Activated CD4-positive, alpha-beta memory T cell treated with anti-CD3 and anti-CD28 coated beads for 36 hours (primary cell): ENCODE results near the gene TLE1. TPM values are rescaled to one million over a fixed set of nuclear protein-coding genes. Genes with fewer than 3 reads are reported as not detected.

Source experiments
- CTCF ChIA-PET: fragments of 350-600 bp; sonication (Branson Sonifier 250); formaldehyde crosslinking; loops from one replicate; lab custom pipeline; 2021; ENCODE audit warnings: antibody characterized with exemption, inconsistent platforms; lab: Charles Lee
- POLR2A ChIA-PET: fragments of 350-600 bp; sonication (Branson Sonifier 250); formaldehyde crosslinking; loops from one replicate; lab custom pipeline; 2021; ENCODE audit warnings: antibody characterized with exemption; lab: Charles Lee
- DNase-seq: peaks from one replicate; pipeline ENCODE4 v3.0.0-alpha.2; 2020
- H3K27ac Mint-ChIP-seq: one replicate; pipeline ENCODE4 v1.8.0; 2021; ENCODE audit warnings: mixed read lengths
- H3K27me3 Mint-ChIP-seq: one replicate; pipeline ENCODE4 v1.8.0; 2021; ENCODE audit warnings: mixed read lengths
- H3K36me3 Mint-ChIP-seq: one replicate; pipeline ENCODE4 v1.8.0; 2021; ENCODE audit warnings: mixed read lengths
- H3K4me1 Mint-ChIP-seq: one replicate; pipeline ENCODE4 v1.8.0; 2021; ENCODE audit warnings: low read depth, mixed read lengths
- H3K4me3 Mint-ChIP-seq: one replicate; pipeline ENCODE4 v1.8.0; 2021; ENCODE audit warnings: mild to moderate bottlenecking, mixed read lengths
- H3K9me3 Mint-ChIP-seq: one replicate; pipeline ENCODE4 v1.8.0; 2021; ENCODE audit warnings: mixed read lengths
- intact Hi-C: fragments of 100-400 bp; cut with micrococcal nuclease; formaldehyde crosslinking; loops from one replicate; pipeline ENCODE4 v1.15.1; 2023
- total RNA-seq, 2 experiments: library from RNA; stranded (reverse); gene quantifications; one replicate each; pipeline ENCODE4 v1.2.3, GENCODE V29; 2021

The TLE1 gene
- total RNA-seq, 2 experiments from 2014 or later = 0.17 to 0.22 TPM

- intact Hi-C loops = no loop called here
- DNase-seq = no peak
- peaks cover 5% of the 10 kb centered on the region for H3K9me3 Mint-ChIP-seq
- H3K4me3 Mint-ChIP-seq = no peak overlapping the region
- ChIA-PET POLR2A (no interaction called here), CTCF (no interaction called here)
- no peaks in the 10 kb centered on the region for H3K4me1 Mint-ChIP-seq
- H3K36me3 Mint-ChIP-seq = no peaks in the 10 kb centered on the region
- no peaks in the 10 kb centered on the region for H3K27me3 Mint-ChIP-seq
- no peak overlapping the region for H3K27ac Mint-ChIP-seq
Observed at GRCh38 chr9:81552581-81552991, 136.8 kb downstream of the TLE1 start.

GRCh38 chr9:81550207-81550583 is 139.2 kb downstream of the TLE1 start:
- Mint-ChIP-seq H3K4me1 (no peaks in the 10 kb centered on the region), H3K27ac (no peak overlapping the region), H3K9me3 (peaks cover 5% of the 10 kb centered on the region), H3K4me3 (no peak overlapping the region), H3K27me3 (no peaks in the 10 kb centered on the region), H3K36me3 (no peaks in the 10 kb centered on the region)
- no peak for DNase-seq
- CTCF ChIA-PET = no interaction called here
- POLR2A ChIA-PET = no interaction called here
- intact Hi-C loops = no loop called here

- Mint-ChIP-seq H3K27me3 (no peaks in the 10 kb centered on the region), H3K4me1 (no peaks in the 10 kb centered on the region), H3K4me3 (no peak overlapping the region), H3K27ac (no peak overlapping the region), H3K9me3 (peaks cover 5% of the 10 kb centered on the region), H3K36me3 (no peaks in the 10 kb centered on the region)
- ChIA-PET CTCF (no interaction called here), POLR2A (no interaction called here)
- DNase-seq = no peak
- intact Hi-C loops = no loop called here
Observed at GRCh38 chr9:81549500-81550206, 139.7 kb downstream of the TLE1 start.

- H3K27me3 Mint-ChIP-seq = no peaks in the 10 kb centered on the region
- H3K4me3 Mint-ChIP-seq = no peak overlapping the region
- H3K27ac Mint-ChIP-seq = no peak overlapping the region
- CTCF ChIA-PET = no interaction called here
- no peak for DNase-seq
- H3K36me3 Mint-ChIP-seq = no peaks in the 10 kb centered on the region
- no peaks in the 10 kb centered on the region for H3K4me1 Mint-ChIP-seq
- intact Hi-C loops = no loop called here
- POLR2A ChIA-PET = no interaction called here
- H3K9me3 Mint-ChIP-seq = peaks cover 5% of the 10 kb centered on the region
Observed at GRCh38 chr9:81548911-81549310, 140.4 kb downstream of the TLE1 start.

GRCh38 chr9:81546489-81546888 is 142.9 kb downstream of the TLE1 start:
- Mint-ChIP-seq H3K36me3 (no peaks in the 10 kb centered on the region), H3K9me3 (peaks cover 5% of the 10 kb centered on the region), H3K27me3 (no peaks in the 10 kb centered on the region), H3K4me1 (no peaks in the 10 kb centered on the region), H3K27ac (no peak overlapping the region), H3K4me3 (no peak overlapping the region)
- intact Hi-C loops = no loop called here
- CTCF ChIA-PET = no interaction called here
- no peak for DNase-seq
- POLR2A ChIA-PET = no interaction called here

GRCh38 chr9:81543695-81544094 is 145.7 kb downstream of the TLE1 start:
- H3K27me3 Mint-ChIP-seq = no peaks in the 10 kb centered on the region
- H3K9me3 Mint-ChIP-seq = peaks cover 3% of the 10 kb centered on the region
- ChIA-PET POLR2A (no interaction called here), CTCF (no interaction called here)
- no peak overlapping the region for H3K4me3 Mint-ChIP-seq
- no peak for DNase-seq
- H3K36me3 Mint-ChIP-seq = no peaks in the 10 kb centered on the region
- intact Hi-C loops = no loop called here
- H3K4me1 Mint-ChIP-seq = no peaks in the 10 kb centered on the region
- no peak overlapping the region for H3K27ac Mint-ChIP-seq

- no peak for DNase-seq
- H3K4me3 Mint-ChIP-seq = no peak overlapping the region
- intact Hi-C loops = no loop called here
- no peaks in the 10 kb centered on the region for H3K9me3 Mint-ChIP-seq
- no peak overlapping the region for H3K27ac Mint-ChIP-seq
- H3K4me1 Mint-ChIP-seq = no peaks in the 10 kb centered on the region
- no peaks in the 10 kb centered on the region for H3K36me3 Mint-ChIP-seq
- no peaks in the 10 kb centered on the region for H3K27me3 Mint-ChIP-seq
- ChIA-PET CTCF (no interaction called here), POLR2A (no interaction called here)
Observed at GRCh38 chr9:81542118-81542889, 147.0 kb downstream of the TLE1 start.

- Mint-ChIP-seq H3K9me3 (no peaks in the 10 kb centered on the region), H3K27ac (no peak overlapping the region), H3K27me3 (no peaks in the 10 kb centered on the region), H3K4me1 (no peaks in the 10 kb centered on the region), H3K36me3 (no peaks in the 10 kb centered on the region), H3K4me3 (no peak overlapping the region)
- POLR2A ChIA-PET = no interaction called here
- CTCF ChIA-PET = no interaction called here
- DNase-seq = no peak
- intact Hi-C loops = no loop called here
Observed at GRCh38 chr9:81540142-81540710, 149.1 kb downstream of the TLE1 start.

- no peak overlapping the region for H3K4me3 Mint-ChIP-seq
- CTCF ChIA-PET = no interaction called here
Observed at GRCh38 chr9:81539317-81539716, 150.0 kb downstream of the TLE1 start.

GRCh38 chr9:81538890-81539289 is 150.5 kb downstream of the TLE1 start:
- H3K4me1 Mint-ChIP-seq = no peaks in the 10 kb centered on the region
- H3K36me3 Mint-ChIP-seq = no peaks in the 10 kb centered on the region
- no peak overlapping the region for H3K4me3 Mint-ChIP-seq
- CTCF ChIA-PET = no interaction called here
- DNase-seq = no peak
- POLR2A ChIA-PET = no interaction called here
- H3K9me3 Mint-ChIP-seq = no peaks in the 10 kb centered on the region
- H3K27me3 Mint-ChIP-seq = no peaks in the 10 kb centered on the region
- intact Hi-C loops = no loop called here
- no peak overlapping the region for H3K27ac Mint-ChIP-seq

More at GRCh38 chr9:81539317-81539716, 150.0 kb downstream of the TLE1 start:
- no peak for DNase-seq
- H3K36me3 Mint-ChIP-seq = no peaks in the 10 kb centered on the region
- H3K9me3 Mint-ChIP-seq = no peaks in the 10 kb centered on the region
- no peak overlapping the region for H3K27ac Mint-ChIP-seq
- no peaks in the 10 kb centered on the region for H3K27me3 Mint-ChIP-seq
- H3K4me1 Mint-ChIP-seq = no peaks in the 10 kb centered on the region
- intact Hi-C loops = no loop called here
- POLR2A ChIA-PET = no interaction called here

GRCh38 chr9:81537964-81538363 is 151.4 kb downstream of the TLE1 start:
- POLR2A ChIA-PET = no interaction called here
- no peaks in the 10 kb centered on the region for H3K9me3 Mint-ChIP-seq
- no peaks in the 10 kb centered on the region for H3K4me1 Mint-ChIP-seq
- CTCF ChIA-PET = interaction anchor here (0.6 kb wide), 1 partner anchor 1162 kb away, joined by 3 read pairs; no protein-coding TSS in a partner anchor
- H3K4me3 Mint-ChIP-seq = no peak overlapping the region
- H3K36me3 Mint-ChIP-seq = no peaks in the 10 kb centered on the region
- intact Hi-C loops = no loop called here
- no peak overlapping the region for H3K27ac Mint-ChIP-seq
- no peaks in the 10 kb centered on the region for H3K27me3 Mint-ChIP-seq
- DNase-seq = no peak

- intact Hi-C loops = no loop called here
- no peaks in the 10 kb centered on the region for H3K4me1 Mint-ChIP-seq
- DNase-seq = no peak
- no peak overlapping the region for H3K4me3 Mint-ChIP-seq
- CTCF ChIA-PET = no interaction called here
- no peak overlapping the region for H3K27ac Mint-ChIP-seq
- no peaks in the 10 kb centered on the region for H3K9me3 Mint-ChIP-seq
- H3K36me3 Mint-ChIP-seq = no peaks in the 10 kb centered on the region
- POLR2A ChIA-PET = no interaction called here
- H3K27me3 Mint-ChIP-seq = no peaks in the 10 kb centered on the region
Observed at GRCh38 chr9:81536242-81537025, 152.9 kb downstream of the TLE1 start.
